H1 (cell line): ENCODE data around the gene UBE4B.

Source experiments
- ASH2L ChIP-seq: fragments of 200-600, 300-600 bp; sonication (generic); IDR thresholded peaks from one replicate; pipeline ENCODE4 v1.7.1; 2017; ENCODE audit warnings: low read length
- BRCA1 ChIP-seq: IDR thresholded peaks from 2 replicates; pipeline ENCODE4 v1.6.1; 2012; ENCODE audit warnings: low read depth, low read length, improper control_type of control experiment
- CBX5 ChIP-seq: fragments of 300-800, 300-1000 bp; sonication (generic); IDR thresholded peaks from 2 replicates; pipeline ENCODE4 v1.7.1; 2016; ENCODE audit warnings: antibody characterized with exemption, low read length, low read depth
- CTCF ChIP-seq, 3 experiments: IDR thresholded peaks; 1 replicate in 2 of 3; 2 replicates in 1 of 3; pipeline versions ENCODE4 v1.5.1 to v1.6.1; 2011; ENCODE audit warnings: low read length in 3 of 3, mild to moderate bottlenecking in 3 of 3, inconsistent platforms in 2 of 3, low read depth in 1 of 3, moderate library complexity in 1 of 3; ENCODE audit not compliant: insufficient read depth in 1 of 3; ENCODE audit errors: control extremely low read depth in 1 of 3
- GABPA ChIP-seq: IDR thresholded peaks from 2 replicates; pipeline ENCODE4 v1.6.1; 2011; ENCODE audit warnings: mild to moderate bottlenecking, low read length, moderate library complexity, borderline replicate concordance; ENCODE audit not compliant: insufficient read depth
- JUN ChIP-seq: IDR thresholded peaks from 2 replicates; pipeline ENCODE4 v1.6.1; 2011; ENCODE audit warnings: low read depth, mild to moderate bottlenecking, improper control_type of control experiment, low read length
- MAFK ChIP-seq: IDR thresholded peaks from 2 replicates; pipeline ENCODE4 v1.6.1; 2012; ENCODE audit warnings: low read depth, mild to moderate bottlenecking, improper control_type of control experiment, low read length
- POLR2A ChIP-seq, 2 experiments: IDR thresholded peaks; 1 replicate in 1 of 2; 2 replicates in 1 of 2; pipeline ENCODE4 v1.6.1; 2011; ENCODE audit warnings: low read depth in 2 of 2, low read length in 2 of 2, mild to moderate bottlenecking in 2 of 2; ENCODE audit errors: control extremely low read depth in 1 of 2
- RBBP5 ChIP-seq: IDR thresholded peaks from 2 replicates; pipeline ENCODE4 v1.7.1; 2012; ENCODE audit warnings: low read depth, mild to moderate bottlenecking, inconsistent platforms, low read length, moderate library complexity, borderline replicate concordance
- SP2 ChIP-seq: IDR thresholded peaks from 2 replicates; pipeline ENCODE4 v1.6.1; 2012; ENCODE audit warnings: mild to moderate bottlenecking, low read length, inconsistent platforms
- ZNF274 ChIP-seq: IDR thresholded peaks from 2 replicates; pipeline ENCODE4 v1.7.0; 2012; ENCODE audit warnings: low read length, borderline replicate concordance; ENCODE audit errors: extremely low read depth

GRCh38 chr1:10105484-10105883 is 72.7 kb downstream of the UBE4B start:
- TF ChIP-seq SP2 = no peak
- no peak for TF ChIP-seq CTCF (IDR thresholded peaks at IDR 0.05; ENCODE audit: control extremely low read depth in 1 of 3, insufficient read depth in 1 of 3, low read depth in 1 of 3, low read length in 3 of 3)
- TF ChIP-seq BRCA1 = no peak
- no peak for TF ChIP-seq JUN
- TF ChIP-seq GABPA = no peak
- no peak for TF ChIP-seq POLR2A (IDR thresholded peaks at IDR 0.05; ENCODE audit: control extremely low read depth in 1 of 2, low read depth in 2 of 2, low read length in 2 of 2)
- TF ChIP-seq RBBP5 = no peak
- no peak for TF ChIP-seq ZNF274
- no peak for TF ChIP-seq CBX5
- TF ChIP-seq MAFK = no peak
- TF ChIP-seq ASH2L = no peak
